H9 (cell line): ENCODE results near the gene HIRA. TPM values are rescaled to one million over a fixed set of nuclear protein-coding genes. Genes with fewer than 3 reads are reported as not detected.

Source experiments
- DNase-seq: peaks from one replicate; pipeline ENCODE4 v3.0.0-alpha.2; 2017
- H2AFZ ChIP-seq: one replicate; pipeline ENCODE4 v1.6.1; 2013; ENCODE audit warnings: mild to moderate bottlenecking, low read length, control low read depth, moderate library complexity
- H2AK5ac ChIP-seq: 2 replicates; pipeline ENCODE4 v1.6.1; 2013; ENCODE audit warnings: low read length, control low read depth, mixed read lengths; ENCODE audit not compliant: insufficient read length
- H2BK120ac ChIP-seq: one replicate; pipeline ENCODE4 v1.6.1; 2013; ENCODE audit warnings: low read depth, mild to moderate bottlenecking, low read length, control low read depth, inconsistent platforms; ENCODE audit not compliant: poor library complexity, severe bottlenecking
- H2BK12ac ChIP-seq: 2 replicates; pipeline ENCODE4 v1.6.1; 2013; ENCODE audit warnings: low read length, control low read depth, mixed read lengths, low read depth; ENCODE audit not compliant: insufficient read length
- H2BK15ac ChIP-seq: 2 replicates; pipeline ENCODE4 v1.6.1; 2013; ENCODE audit warnings: low read depth, low read length, control low read depth
- H2BK20ac ChIP-seq: one replicate; pipeline ENCODE4 v1.6.1; 2013; ENCODE audit warnings: low read depth, mild to moderate bottlenecking, low read length, control low read depth, inconsistent platforms; ENCODE audit not compliant: poor library complexity, severe bottlenecking
- H2BK5ac ChIP-seq: 2 replicates; pipeline ENCODE4 v1.6.1; 2013; ENCODE audit warnings: low read length, control low read depth, mixed read lengths; ENCODE audit not compliant: insufficient read length
- H3K14ac ChIP-seq: 2 replicates; pipeline ENCODE4 v1.6.1; 2013; ENCODE audit warnings: low read length, control low read depth; ENCODE audit not compliant: insufficient read depth
- H3K18ac ChIP-seq: 2 replicates; pipeline ENCODE4 v1.6.1; 2013; ENCODE audit warnings: low read depth, mild to moderate bottlenecking, mixed read lengths, low read length, control low read depth; ENCODE audit not compliant: insufficient read length
- H3K23ac ChIP-seq: 2 replicates; pipeline ENCODE4 v1.6.1; 2013; ENCODE audit warnings: low read length, control low read depth, mixed read lengths, low read depth; ENCODE audit not compliant: insufficient read length
- H3K23me2 ChIP-seq: 2 replicates; pipeline ENCODE4 v1.6.1; 2013; ENCODE audit warnings: low read depth, mild to moderate bottlenecking, mixed read lengths, low read length, control low read depth; ENCODE audit not compliant: insufficient read length, poor library complexity, severe bottlenecking
- H3K27ac ChIP-seq: 2 replicates; pipeline ENCODE4 v1.5.1; 2013; ENCODE audit warnings: low read length, control low read depth, mixed read lengths, low read depth; ENCODE audit not compliant: insufficient read length
- H3K27me3 ChIP-seq: 2 replicates; pipeline ENCODE4 v1.6.1; 2013; ENCODE audit warnings: low read length, control low read depth, inconsistent platforms; ENCODE audit not compliant: insufficient read depth
- H3K4ac ChIP-seq: 2 replicates; pipeline ENCODE4 v1.6.1; 2013; ENCODE audit warnings: low read depth, mild to moderate bottlenecking, control low read depth, inconsistent platforms, low read length, moderate library complexity
- H3K4me1 ChIP-seq: 2 replicates; pipeline ENCODE4 v1.6.1; 2013; ENCODE audit warnings: low read length, control low read depth, inconsistent platforms; ENCODE audit not compliant: insufficient read depth
- H3K4me2 ChIP-seq: 2 replicates; pipeline ENCODE4 v1.6.1; 2013; ENCODE audit warnings: low read length, control low read depth, mixed read lengths; ENCODE audit not compliant: insufficient read length, insufficient read depth
- H3K56ac ChIP-seq: 2 replicates; pipeline ENCODE4 v1.6.1; 2013; ENCODE audit warnings: low read depth, mild to moderate bottlenecking, mixed read lengths, low read length, control low read depth; ENCODE audit not compliant: insufficient read length
- H3K79me1 ChIP-seq: 2 replicates; pipeline ENCODE4 v1.6.1; 2013; ENCODE audit warnings: low read depth, mild to moderate bottlenecking, moderate library complexity, low read length, control low read depth, inconsistent platforms; ENCODE audit not compliant: insufficient read depth, poor library complexity, severe bottlenecking
- H3K79me2 ChIP-seq: 2 replicates; pipeline ENCODE4 v1.6.1; 2013; ENCODE audit warnings: low read length, control low read depth, inconsistent platforms; ENCODE audit not compliant: insufficient read depth
- H3K9ac ChIP-seq: 2 replicates; pipeline ENCODE4 v1.6.1; 2013; ENCODE audit warnings: low read length, control low read depth, mixed read lengths; ENCODE audit not compliant: insufficient read length; ENCODE audit errors: extremely low read depth
- H3K9me3 ChIP-seq: one replicate; pipeline ENCODE4 v1.6.1; 2013; ENCODE audit warnings: low read depth, low read length, inconsistent platforms; ENCODE audit not compliant: control insufficient read depth
- H3T11ph ChIP-seq: one replicate; pipeline ENCODE4 v1.6.1; 2013; ENCODE audit warnings: mild to moderate bottlenecking, low read length, control low read depth, inconsistent platforms
- H4K20me1 ChIP-seq: one replicate; pipeline ENCODE4 v1.6.1; 2013; ENCODE audit not compliant: control insufficient read depth, insufficient read length, insufficient read depth
- H4K5ac ChIP-seq: 2 replicates; pipeline ENCODE4 v1.6.1; 2013; ENCODE audit warnings: low read depth, mild to moderate bottlenecking, mixed read lengths, low read length, control low read depth; ENCODE audit not compliant: insufficient read length
- H4K8ac ChIP-seq: replicated peaks from 2 replicates; pipeline ENCODE4 v1.6.1; 2013; ENCODE audit warnings: low read length, control low read depth, mixed read lengths, low read depth; ENCODE audit not compliant: insufficient read length
- H4K91ac ChIP-seq: 2 replicates; pipeline ENCODE4 v1.6.1; 2013; ENCODE audit warnings: low read depth, mild to moderate bottlenecking, moderate library complexity, mixed read lengths, low read length, control low read depth; ENCODE audit not compliant: insufficient read length
- H3K27ac Mint-ChIP-seq, 3 experiments: 2 replicates in 2 of 3; 3 replicates in 1 of 3; pipeline ENCODE4 v1.8.0; 2020 to 2021; ENCODE audit warnings: mixed read lengths in 3 of 3, mild to moderate bottlenecking in 1 of 3, moderate library complexity in 1 of 3
- H3K27me3 Mint-ChIP-seq: 2 replicates; pipeline ENCODE4 v1.8.0; 2021; ENCODE audit warnings: low read depth, mild to moderate bottlenecking, moderate library complexity, mixed read lengths
- H3K36me3 Mint-ChIP-seq, 3 experiments: 2 replicates in 2 of 3; 3 replicates in 1 of 3; pipeline ENCODE4 v1.8.0; 2020 to 2021; ENCODE audit warnings: low read depth in 3 of 3, mixed read lengths in 3 of 3; ENCODE audit not compliant: insufficient read depth in 1 of 3
- H3K4me1 Mint-ChIP-seq, 2 experiments: 2 replicates each; pipeline ENCODE4 v1.8.0; 2020; ENCODE audit warnings: mixed read lengths in 2 of 2
- H3K4me3 Mint-ChIP-seq, 2 experiments: 2 replicates in 1 of 2; 3 replicates in 1 of 2; pipeline ENCODE4 v1.8.0; 2020 to 2021; ENCODE audit warnings: mild to moderate bottlenecking in 2 of 2, mixed read lengths in 2 of 2, moderate library complexity in 1 of 2
- H3K9me3 Mint-ChIP-seq, 2 experiments: 2 replicates in 1 of 2; 3 replicates in 1 of 2; pipeline ENCODE4 v1.8.0; 2020; ENCODE audit warnings: mild to moderate bottlenecking in 2 of 2, mixed read lengths in 2 of 2, moderate library complexity in 1 of 2
- CTCF ChIP-seq: fragments of 200-600 bp; sonication (generic); conservative IDR thresholded peaks from 3 replicates; pipeline ENCODE4 v1.8.0; 2021; ENCODE audit warnings: antibody characterized with exemption, mild to moderate bottlenecking
- WGBS: extraction: QIAGEN DNeasy Blood & Tissue Kit; methylation state at CpG from one replicate; pipeline ENCODE4 v1.1.7; 2013; ENCODE audit warnings: missing lambda C conversion rate, low lambda C conversion rate, mixed read lengths; ENCODE audit not compliant: insufficient read length; ENCODE audit errors: extremely low coverage; 5-methylcytosine and 5-hydroxymethylcytosine counted together
- total RNA-seq: library from RNA; stranded (reverse); gene quantifications from 2 replicates; pipeline ENCODE4 v1.2.1, GENCODE V29; 2021

Gene HIRA
- total RNA-seq, 1 experiment from 2014 or later = 51.9 TPM

- no peak overlapping the region for H3T11ph ChIP-seq
- no peaks in the 10 kb centered on the region for H3K4me1 ChIP-seq
- no CpG with 5 or more reads among the region's 14 CpGs for WGBS
- H2BK5ac ChIP-seq = no peak overlapping the region
- no peak for DNase-seq
- no peak overlapping the region for H4K8ac ChIP-seq
- Mint-ChIP-seq H3K27me3 (no peaks in the 10 kb centered on the region), H3K4me1 (no peaks in the 10 kb centered on the region), H3K9me3 (no peaks in the 10 kb centered on the region), H3K36me3 (peaks cover 26 to 87% (median 72%) of the 10 kb centered on the region in 3 experiments; a peak in 6 of 7 replicates), H3K27ac (peak overlapping the region in 1 of 3 experiments; percentile 53; a peak in 1 of 7 replicates), H3K4me3 (no peak overlapping the region)
- H4K20me1 ChIP-seq = no peaks in the 10 kb centered on the region
- no peak for TF ChIP-seq CTCF
- no peak overlapping the region for H3K14ac ChIP-seq
- no peak overlapping the region for H3K9ac ChIP-seq
- H4K91ac ChIP-seq = no peak overlapping the region
- H2BK15ac ChIP-seq = no peak overlapping the region
- H2AK5ac ChIP-seq = no peak overlapping the region
- no peak overlapping the region for H2BK20ac ChIP-seq
- H3K79me1 ChIP-seq = no peaks in the 10 kb centered on the region
- no peak overlapping the region for H4K5ac ChIP-seq
- H3K9me3 ChIP-seq = no peaks in the 10 kb centered on the region
- no peaks in the 10 kb centered on the region for H3K23me2 ChIP-seq
- H3K56ac ChIP-seq = no peak overlapping the region
- H3K27me3 ChIP-seq = no peaks in the 10 kb centered on the region
- no peak overlapping the region for H3K18ac ChIP-seq
- no peak overlapping the region for H2BK120ac ChIP-seq
- H3K27ac ChIP-seq = no peak overlapping the region
- H3K4ac ChIP-seq = no peak overlapping the region
- H3K79me2 ChIP-seq = peaks cover 2% of the 10 kb centered on the region; the same call in 1 of the 2 replicates
- no peak overlapping the region for H2BK12ac ChIP-seq
- no peak overlapping the region for H3K4me2 ChIP-seq
- no peak overlapping the region for H2AFZ ChIP-seq
- no peak overlapping the region for H3K23ac ChIP-seq
Observed at GRCh38 chr22:19385221-19385906, 46.2 kb downstream of the HIRA start.
